IgD-negative memory B cell (primary cell): ENCODE measurements around the gene SUPT3H. TPM values are rescaled to one million over a fixed set of nuclear protein-coding genes. Genes with fewer than 3 reads are reported as not detected.

Experiments used
- H3K27ac Mint-ChIP-seq, 3 donors: one replicate each; pipeline ENCODE4 v1.8.0; 2020 to 2022; ENCODE audit warnings: mild to moderate bottlenecking in 3 of 3, mixed read lengths in 3 of 3, moderate library complexity in 1 of 3
- H3K27me3 Mint-ChIP-seq: one replicate; pipeline ENCODE4 v1.8.0; 2021; ENCODE audit warnings: mixed read lengths
- H3K36me3 Mint-ChIP-seq: one replicate; pipeline ENCODE4 v1.8.0; 2020; ENCODE audit warnings: mild to moderate bottlenecking, mixed read lengths
- H3K4me1 Mint-ChIP-seq, 3 donors: one replicate each; pipeline ENCODE4 v1.8.0; 2020 to 2022; ENCODE audit warnings: mixed read lengths in 3 of 3, mild to moderate bottlenecking in 1 of 3
- H3K4me3 Mint-ChIP-seq, 4 donors: one replicate each; pipeline ENCODE4 v1.8.0; 2020 to 2022; ENCODE audit warnings: mild to moderate bottlenecking in 4 of 4, mixed read lengths in 4 of 4, moderate library complexity in 3 of 4
- H3K9me3 Mint-ChIP-seq, 3 donors: one replicate each; pipeline ENCODE4 v1.8.0; 2020 to 2021; ENCODE audit warnings: mixed read lengths in 3 of 3, mild to moderate bottlenecking in 1 of 3
- polyA plus RNA-seq: library from polyadenylated mRNA; unstranded; fragments of 300-500 nt; fragmentation: Illumina TruSeq; gene quantifications from one replicate; pipeline ENCODE4 v1.2.3, GENCODE V29; 2021

The SUPT3H gene
- polyA plus RNA-seq, 1 donor from 2014 or later: 8.5 TPM

- H3K36me3 Mint-ChIP-seq: peaks cover 24% of the 10 kb centered on the region
- peaks cover 2 to 11% (median 3%) of the 10 kb centered on the region in 3 donors for H3K9me3 Mint-ChIP-seq
- no peaks in the 10 kb centered on the region for H3K27me3 Mint-ChIP-seq
- H3K27ac Mint-ChIP-seq: no peak overlapping the region
- no peaks in the 10 kb centered on the region for H3K4me1 Mint-ChIP-seq
- no peak overlapping the region for H3K4me3 Mint-ChIP-seq
These were observed 434.9 kb downstream of the SUPT3H start for GRCh38 chr6:44942798-44943197.

- Mint-ChIP-seq H3K27ac (no peak overlapping the region), H3K4me1 (no peaks in the 10 kb centered on the region), H3K4me3 (no peak overlapping the region), H3K27me3 (no peaks in the 10 kb centered on the region), H3K36me3 (peaks cover 24% of the 10 kb centered on the region), H3K9me3 (peaks cover 2 to 11% (median 3%) of the 10 kb centered on the region in 3 donors)
These were observed 435.5 kb downstream of the SUPT3H start for GRCh38 chr6:44942201-44942600.

- peaks cover 0 to 9% (median 3%) of the 10 kb centered on the region in 3 donors for H3K9me3 Mint-ChIP-seq
- no peaks in the 10 kb centered on the region for H3K4me1 Mint-ChIP-seq
- peaks cover 16% of the 10 kb centered on the region for H3K36me3 Mint-ChIP-seq
- no peaks in the 10 kb centered on the region for H3K27me3 Mint-ChIP-seq
- no peak overlapping the region for H3K27ac Mint-ChIP-seq
- peak overlapping the region in 1 of 4 donors; percentile 14 for H3K4me3 Mint-ChIP-seq
These were observed 437.4 kb downstream of the SUPT3H start for GRCh38 chr6:44940367-44940766.

- peaks cover 0 to 7% (median 0%) of the 10 kb centered on the region in 3 donors for H3K9me3 Mint-ChIP-seq
- H3K4me3 Mint-ChIP-seq: no peak overlapping the region
- no peaks in the 10 kb centered on the region for H3K27me3 Mint-ChIP-seq
- H3K27ac Mint-ChIP-seq: no peak overlapping the region
- peaks cover 0 to 2% (median 0%) of the 10 kb centered on the region in 3 donors for H3K4me1 Mint-ChIP-seq
- H3K36me3 Mint-ChIP-seq: peaks cover 16% of the 10 kb centered on the region
These were observed 441.9 kb downstream of the SUPT3H start for GRCh38 chr6:44935693-44936300.

- H3K4me1 Mint-ChIP-seq: peaks cover 0 to 2% (median 0%) of the 10 kb centered on the region in 3 donors
- H3K4me3 Mint-ChIP-seq: peak overlapping the region in 1 of 4 donors; percentile 44
- H3K27me3 Mint-ChIP-seq: no peaks in the 10 kb centered on the region
- H3K9me3 Mint-ChIP-seq: peaks cover 0 to 1% (median 0%) of the 10 kb centered on the region in 3 donors
- peak overlapping the region in 1 of 3 donors; percentile 71 for H3K27ac Mint-ChIP-seq
- H3K36me3 Mint-ChIP-seq: peaks cover 9% of the 10 kb centered on the region
These were observed 444.6 kb downstream of the SUPT3H start for GRCh38 chr6:44933108-44933507.

GRCh38 chr6:44932651-44933091 is 445.1 kb downstream of the SUPT3H start:
- peak overlapping the region in 2 of 4 donors; percentile 21 to 70 for H3K4me3 Mint-ChIP-seq
- H3K27me3 Mint-ChIP-seq: no peaks in the 10 kb centered on the region
- H3K4me1 Mint-ChIP-seq: peaks cover 0 to 2% (median 0%) of the 10 kb centered on the region in 3 donors
- peaks cover 6% of the 10 kb centered on the region for H3K36me3 Mint-ChIP-seq
- peaks cover 0 to 1% (median 0%) of the 10 kb centered on the region in 3 donors for H3K9me3 Mint-ChIP-seq
- H3K27ac Mint-ChIP-seq: no peak overlapping the region

- Mint-ChIP-seq H3K36me3 (peaks cover 5% of the 10 kb centered on the region), H3K27me3 (no peaks in the 10 kb centered on the region), H3K4me1 (peaks cover 0 to 2% (median 0%) of the 10 kb centered on the region in 3 donors), H3K27ac (peak overlapping the region in 1 of 3 donors; percentile 4), H3K4me3 (no peak overlapping the region), H3K9me3 (peaks cover 0 to 1% (median 0%) of the 10 kb centered on the region in 3 donors)
These were observed 446.3 kb downstream of the SUPT3H start for GRCh38 chr6:44931385-44931784.

- Mint-ChIP-seq H3K27me3 (no peaks in the 10 kb centered on the region), H3K4me3 (no peak overlapping the region), H3K4me1 (no peaks in the 10 kb centered on the region), H3K36me3 (peaks cover 8% of the 10 kb centered on the region), H3K27ac (no peak overlapping the region), H3K9me3 (no peaks in the 10 kb centered on the region)
These were observed 451.2 kb downstream of the SUPT3H start for GRCh38 chr6:44926556-44926955.

GRCh38 chr6:44925100-44925739 is 452.5 kb downstream of the SUPT3H start:
- Mint-ChIP-seq H3K27ac (peak overlapping the region in 1 of 3 donors; percentile 36), H3K9me3 (no peaks in the 10 kb centered on the region), H3K4me3 (no peak overlapping the region)

GRCh38 chr6:44923444-44923843 is 454.3 kb downstream of the SUPT3H start:
- Mint-ChIP-seq H3K9me3 (no peaks in the 10 kb centered on the region), H3K36me3 (peaks cover 6% of the 10 kb centered on the region), H3K27ac (no peak overlapping the region), H3K4me3 (no peak overlapping the region), H3K27me3 (no peaks in the 10 kb centered on the region), H3K4me1 (no peaks in the 10 kb centered on the region)

More at GRCh38 chr6:44925100-44925739, 452.5 kb downstream of the SUPT3H start:
- Mint-ChIP-seq H3K4me1 (no peaks in the 10 kb centered on the region), H3K27me3 (no peaks in the 10 kb centered on the region), H3K36me3 (peaks cover 3% of the 10 kb centered on the region)

GRCh38 chr6:44921798-44922197 is 455.9 kb downstream of the SUPT3H start:
- Mint-ChIP-seq H3K36me3 (peaks cover 6% of the 10 kb centered on the region), H3K4me1 (no peaks in the 10 kb centered on the region), H3K4me3 (no peak overlapping the region)

GRCh38 chr6:44920952-44921491 is 456.7 kb downstream of the SUPT3H start:
- Mint-ChIP-seq H3K4me1 (no peaks in the 10 kb centered on the region), H3K27ac (peak overlapping the region in 1 of 3 donors; percentile 31), H3K36me3 (peaks cover 6% of the 10 kb centered on the region), H3K4me3 (no peak overlapping the region), H3K27me3 (no peaks in the 10 kb centered on the region), H3K9me3 (no peaks in the 10 kb centered on the region)

More at GRCh38 chr6:44921798-44922197, 455.9 kb downstream of the SUPT3H start:
- H3K27me3 Mint-ChIP-seq: no peaks in the 10 kb centered on the region
- H3K9me3 Mint-ChIP-seq: no peaks in the 10 kb centered on the region
- H3K27ac Mint-ChIP-seq: no peak overlapping the region

- no peaks in the 10 kb centered on the region for H3K9me3 Mint-ChIP-seq
- no peak overlapping the region for H3K4me3 Mint-ChIP-seq
- H3K36me3 Mint-ChIP-seq: peaks cover 9% of the 10 kb centered on the region
- no peaks in the 10 kb centered on the region for H3K4me1 Mint-ChIP-seq
- H3K27me3 Mint-ChIP-seq: no peaks in the 10 kb centered on the region
- H3K27ac Mint-ChIP-seq: no peak overlapping the region
These were observed 458.9 kb downstream of the SUPT3H start for GRCh38 chr6:44918671-44919296.

- Mint-ChIP-seq H3K4me1 (no peaks in the 10 kb centered on the region), H3K9me3 (no peaks in the 10 kb centered on the region), H3K27me3 (no peaks in the 10 kb centered on the region), H3K36me3 (peaks cover 9% of the 10 kb centered on the region), H3K27ac (no peak overlapping the region), H3K4me3 (no peak overlapping the region)
These were observed 460.3 kb downstream of the SUPT3H start for GRCh38 chr6:44917430-44917829.

- Mint-ChIP-seq H3K36me3 (peaks cover 6% of the 10 kb centered on the region), H3K4me3 (no peak overlapping the region), H3K4me1 (no peaks in the 10 kb centered on the region), H3K9me3 (no peaks in the 10 kb centered on the region), H3K27ac (no peak overlapping the region), H3K27me3 (no peaks in the 10 kb centered on the region)
These were observed 462.6 kb downstream of the SUPT3H start for GRCh38 chr6:44915111-44915510.
